GM18868 (cell line): ENCODE data around the gene SCML1.
"Not testable (repeated sequence)": the region's sequence is repeated elsewhere in the genome, so short reads cannot be mapped to it uniquely, and the experiment has no call there.

Experiments used
- ATAC-seq: cut with Tn5 transposase; IDR thresholded peaks from one replicate; pipeline ENCODE4 v1.9.1; 2021; ENCODE audit warnings: mild to moderate bottlenecking, moderate library complexity; ENCODE audit not compliant: unreplicated experiment

The SCML1 gene

DNA sequence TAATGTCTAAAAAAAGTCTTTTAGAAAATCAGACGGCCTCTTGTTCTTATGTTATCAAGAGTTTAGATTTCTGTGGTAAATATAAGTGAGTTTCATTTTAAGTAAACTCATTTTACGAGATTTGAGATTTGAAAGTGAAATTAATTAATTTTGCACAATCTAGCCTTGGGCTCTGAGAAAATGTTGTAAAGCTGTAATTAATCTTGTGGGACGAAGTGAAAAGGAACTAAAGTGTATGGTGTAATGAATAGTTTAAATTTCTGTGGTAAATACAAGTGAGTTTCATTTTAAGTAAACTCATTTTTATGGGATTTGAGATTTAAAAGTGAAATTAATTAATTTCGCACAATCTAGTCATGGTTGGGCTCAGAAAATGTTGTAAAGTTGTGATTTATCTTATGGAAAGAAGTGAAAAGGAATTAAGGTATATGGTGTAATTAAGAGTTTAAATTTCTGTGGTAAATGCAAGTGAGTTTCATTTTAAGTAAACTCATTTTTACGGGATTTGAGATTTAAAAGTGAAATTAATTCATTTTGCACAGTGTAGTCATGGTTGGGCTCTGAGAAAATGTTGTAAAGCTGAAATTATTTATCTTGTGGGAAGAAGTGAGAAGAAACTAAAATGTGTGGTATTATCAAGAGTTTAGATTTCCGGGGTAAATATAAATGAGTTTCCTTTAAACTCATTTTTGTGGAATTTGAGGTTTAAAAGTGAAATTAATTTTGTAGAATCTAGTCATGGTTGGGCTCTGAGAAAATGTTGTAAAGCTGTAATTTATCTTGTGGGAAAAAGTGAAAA is 1.6 kb downstream of the SCML1 start:
- ATAC-seq: no peak

DNA sequence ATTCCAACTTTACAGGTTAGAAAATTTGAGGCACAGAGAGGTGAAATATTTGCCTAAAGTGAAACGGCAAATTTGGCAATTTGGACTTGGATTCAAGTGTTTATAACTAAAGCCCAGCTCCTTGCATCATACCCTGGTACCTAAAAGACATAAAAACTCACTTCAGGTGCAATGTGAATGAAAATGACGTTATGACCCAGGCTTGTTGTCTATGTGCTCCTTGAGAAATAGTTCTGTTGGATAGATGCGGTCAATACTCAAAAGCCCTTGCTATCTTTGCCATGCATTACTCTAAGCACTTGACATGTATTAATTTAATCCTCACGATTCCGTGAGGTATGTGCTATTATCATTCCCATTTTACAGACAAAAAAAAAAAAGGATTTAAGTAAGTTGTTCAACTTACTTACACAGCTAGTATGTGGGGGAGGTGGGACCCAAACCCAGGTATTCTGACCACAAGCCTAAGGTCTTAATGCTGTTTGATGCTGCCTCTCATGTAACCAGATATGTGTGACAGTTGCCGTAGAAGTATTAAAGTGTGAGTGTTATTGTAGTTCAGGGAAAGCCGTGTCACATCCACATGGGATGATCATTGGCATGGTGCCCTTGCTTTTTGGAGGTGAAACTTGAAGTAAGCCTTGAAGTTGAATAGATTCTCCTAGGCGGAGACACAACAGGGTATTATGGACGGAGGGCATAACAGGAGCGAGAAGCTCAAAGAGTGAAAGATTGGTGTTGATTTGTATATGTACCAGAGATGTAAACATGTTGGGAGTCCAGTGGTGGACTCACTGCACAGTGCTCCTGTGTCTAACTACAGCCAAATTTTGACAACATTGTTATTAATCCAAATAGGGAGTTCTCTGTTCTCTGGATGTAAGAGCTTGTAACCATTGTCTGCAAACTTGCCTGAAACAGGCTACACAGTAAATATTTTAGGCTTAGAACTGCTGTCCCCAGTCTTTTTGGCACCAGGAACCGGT is 3.1 kb downstream of the SCML1 start:
- no peak for ATAC-seq

DNA sequence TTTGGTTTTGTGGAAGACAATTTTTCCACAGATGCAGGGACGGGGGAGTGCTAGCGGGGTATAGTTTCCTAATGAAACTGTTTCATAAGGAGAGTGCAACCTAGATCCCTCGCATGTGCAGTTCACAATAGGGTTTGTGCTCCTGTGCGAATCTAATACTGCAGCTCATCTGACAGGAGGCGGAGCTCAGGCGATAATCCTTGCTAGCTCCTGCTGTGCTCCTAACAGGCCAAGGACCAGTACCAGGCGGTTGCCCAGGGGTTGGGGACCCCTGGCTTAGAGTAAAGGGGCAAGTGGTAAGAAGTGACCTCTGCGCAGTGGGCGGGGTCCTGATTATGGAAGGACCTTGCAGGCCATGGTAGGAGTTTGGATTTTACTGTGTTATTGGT is 3.8 kb downstream of the SCML1 start:
- no peak for ATAC-seq

DNA sequence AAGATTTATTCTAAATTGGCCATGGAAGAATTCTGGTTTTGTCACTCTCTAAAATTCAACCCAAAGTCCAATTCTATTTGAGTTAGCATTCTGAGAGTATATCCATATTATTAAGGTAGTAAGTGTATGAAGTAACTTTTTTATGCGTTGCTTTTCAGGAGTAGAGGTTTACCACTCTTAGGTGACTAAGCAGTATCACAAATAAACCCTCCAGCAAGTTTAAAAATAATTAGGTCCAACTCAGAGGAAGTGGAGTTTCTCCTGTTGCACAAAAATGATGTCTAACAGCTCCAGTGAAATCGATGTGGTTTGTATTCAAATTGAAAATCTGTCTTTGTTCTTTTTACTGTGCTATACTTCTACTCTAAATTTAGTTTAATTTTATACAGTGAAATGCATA is 6.6 kb downstream of the SCML1 start:
- ATAC-seq: no peak

DNA sequence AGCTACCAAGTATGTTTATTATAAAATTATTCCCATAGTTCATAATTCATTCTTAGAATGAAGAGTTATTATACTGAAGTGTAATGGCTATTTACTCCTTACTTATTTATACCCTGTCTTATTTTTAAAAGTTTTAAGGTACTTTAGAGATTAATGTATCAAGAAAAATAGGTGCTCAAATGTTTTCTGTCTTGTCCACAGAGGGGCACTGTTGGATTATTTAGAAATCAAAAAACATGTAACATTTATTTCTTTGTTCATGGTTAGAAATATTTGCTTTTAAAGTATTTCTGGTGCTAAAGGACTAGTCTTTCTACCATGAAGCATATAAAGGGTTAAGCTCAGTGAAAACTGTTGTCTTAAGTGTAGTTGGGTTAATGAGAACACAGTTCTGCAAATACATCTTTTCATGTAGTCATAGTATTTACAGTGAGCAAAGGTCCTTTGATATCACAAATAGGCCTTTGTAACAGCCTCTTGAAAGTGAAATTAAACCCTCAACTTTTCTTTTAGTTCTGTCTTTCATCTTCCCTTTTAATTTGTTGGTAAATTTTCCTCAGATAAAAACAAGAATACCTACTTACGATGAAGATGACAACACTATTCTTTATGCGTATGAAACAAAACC is 7.7 kb downstream of the SCML1 start:
- ATAC-seq: no peak

DNA sequence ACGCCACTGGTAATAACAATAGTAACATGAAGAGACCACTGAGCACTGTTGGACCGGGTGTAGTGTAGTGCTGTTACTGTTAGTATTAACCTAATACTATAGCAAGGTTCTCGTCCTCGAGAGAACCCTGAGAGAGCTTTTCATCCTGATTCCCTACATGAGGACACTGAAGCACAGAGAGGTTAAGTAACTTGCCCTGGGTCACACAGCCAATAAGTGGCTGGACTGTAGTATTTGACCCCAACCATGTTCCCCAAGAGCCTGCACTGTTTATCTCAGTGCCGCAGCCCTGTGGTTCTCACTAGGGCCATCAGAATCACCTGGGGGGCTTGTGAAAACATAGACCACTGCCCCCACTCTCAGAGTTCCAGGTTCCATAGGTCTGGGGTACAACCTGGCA is 10.4 kb downstream of the SCML1 start:
- ATAC-seq: no peak

DNA sequence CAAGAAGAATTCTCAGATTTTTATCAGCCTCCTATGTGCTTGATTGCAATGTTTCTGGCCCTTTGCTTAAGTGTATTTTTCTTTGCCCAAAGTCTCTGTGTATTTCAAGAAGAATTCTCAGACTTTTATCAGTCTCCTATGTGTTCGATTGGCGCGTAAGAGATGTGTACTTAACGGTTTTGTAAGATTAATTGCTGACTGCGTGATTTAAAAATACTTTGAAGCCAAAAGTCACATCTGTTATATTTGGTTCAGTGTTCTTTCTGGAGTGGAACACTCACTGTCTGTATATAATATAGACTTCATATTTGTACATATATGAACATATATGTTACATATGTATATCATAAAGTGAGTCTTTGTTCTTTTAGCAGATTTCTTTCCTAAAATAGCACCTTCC is 11.4 kb downstream of the SCML1 start:
- ATAC-seq: no peak

DNA sequence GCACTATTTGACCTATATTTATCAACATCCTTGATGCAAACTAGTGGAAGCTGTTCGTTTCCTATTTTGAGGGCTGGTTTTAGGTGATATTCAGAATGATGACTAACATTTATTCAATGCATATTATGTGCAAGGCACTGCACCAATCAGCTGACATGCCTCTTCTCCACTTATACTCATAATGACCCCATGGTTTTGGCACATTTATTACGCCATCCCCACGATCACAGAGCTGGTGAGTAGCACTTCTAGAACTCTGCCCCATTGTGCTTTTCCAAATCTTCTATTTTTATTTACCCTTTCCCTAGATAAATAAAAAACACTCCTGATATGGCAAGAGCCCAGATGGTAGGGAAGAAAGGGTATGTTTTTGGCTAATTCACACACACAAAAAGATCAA is 13.1 kb downstream of the SCML1 start:
- ATAC-seq: no peak

DNA sequence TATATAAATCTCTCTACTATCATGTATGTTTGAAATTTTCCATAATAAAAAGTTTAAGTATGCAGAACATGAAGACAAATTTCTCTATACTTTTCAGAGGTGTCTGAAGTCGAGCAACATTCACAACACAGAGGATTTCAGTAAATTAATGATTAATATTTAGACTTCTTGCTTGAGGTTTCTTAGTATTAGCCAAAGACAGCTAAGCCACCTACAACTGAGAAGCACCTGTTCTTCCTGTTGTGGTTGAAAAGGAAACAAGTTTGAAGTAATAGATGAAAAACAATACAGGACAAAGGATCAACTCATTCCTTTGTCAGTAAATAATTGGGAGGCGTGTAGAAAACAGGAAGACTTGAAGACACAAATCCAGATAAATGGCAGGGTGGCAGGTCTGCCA is 21.1 kb downstream of the SCML1 start:
- no peak for ATAC-seq

DNA sequence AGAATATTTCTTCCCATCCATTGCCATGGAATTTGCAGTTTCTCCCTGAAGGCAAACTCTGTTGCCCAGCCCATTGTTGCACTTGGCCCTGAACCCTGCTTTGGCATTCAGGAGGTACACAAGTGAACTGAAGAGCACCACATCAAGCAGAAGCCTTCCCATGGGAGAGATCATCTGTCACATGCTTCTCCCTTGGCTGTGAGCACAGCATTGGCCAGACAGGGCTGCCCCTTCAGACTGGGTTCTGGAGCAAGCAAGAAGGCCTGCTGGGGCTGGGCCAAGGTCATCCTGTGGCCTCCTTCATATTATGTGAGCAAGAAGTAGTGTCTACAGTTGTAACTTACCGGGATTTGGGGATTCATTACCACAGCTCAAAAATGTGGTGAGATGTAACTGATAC is 22.7 kb downstream of the SCML1 start:
- ATAC-seq: no peak

DNA sequence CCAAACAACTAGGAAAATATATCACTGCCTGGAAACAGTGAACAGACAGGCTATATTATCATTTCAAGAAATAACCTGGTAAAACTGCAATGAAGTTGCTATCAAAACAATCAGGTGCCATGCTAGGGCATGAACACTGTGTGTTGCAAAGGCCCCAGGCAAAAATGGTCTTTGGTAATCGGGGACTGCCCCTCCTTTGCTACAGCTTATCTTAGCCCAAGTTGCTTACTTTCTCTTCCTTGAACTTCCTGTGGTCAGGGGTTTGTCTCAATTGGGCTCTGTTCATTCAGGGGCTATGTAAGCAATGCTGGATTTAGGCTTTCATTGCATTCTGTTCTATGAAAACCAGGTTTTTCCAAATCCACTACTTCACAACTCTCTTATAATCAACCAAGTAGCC is 30.4 kb downstream of the SCML1 start:
- no peak for ATAC-seq

DNA sequence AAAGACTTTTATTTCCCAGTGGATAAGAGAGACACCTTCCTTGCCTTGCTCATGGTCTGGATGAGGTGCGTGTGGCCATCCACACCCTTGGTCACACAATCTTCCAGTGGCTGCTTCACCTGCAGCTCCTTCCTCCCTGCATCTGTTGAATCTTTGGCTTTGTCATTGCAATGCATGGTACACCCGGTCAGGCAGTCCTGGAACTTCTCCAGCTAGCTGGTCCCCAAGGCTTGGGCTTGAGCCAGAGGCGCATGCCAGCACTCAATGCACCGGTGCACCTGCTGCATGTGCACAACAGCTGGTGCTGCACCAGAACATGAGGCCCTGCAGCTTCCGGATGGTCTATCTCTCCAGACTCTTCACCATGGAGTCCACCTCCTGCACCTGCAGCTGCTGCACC is 31.7 kb downstream of the SCML1 start:
- no peak for ATAC-seq

DNA sequence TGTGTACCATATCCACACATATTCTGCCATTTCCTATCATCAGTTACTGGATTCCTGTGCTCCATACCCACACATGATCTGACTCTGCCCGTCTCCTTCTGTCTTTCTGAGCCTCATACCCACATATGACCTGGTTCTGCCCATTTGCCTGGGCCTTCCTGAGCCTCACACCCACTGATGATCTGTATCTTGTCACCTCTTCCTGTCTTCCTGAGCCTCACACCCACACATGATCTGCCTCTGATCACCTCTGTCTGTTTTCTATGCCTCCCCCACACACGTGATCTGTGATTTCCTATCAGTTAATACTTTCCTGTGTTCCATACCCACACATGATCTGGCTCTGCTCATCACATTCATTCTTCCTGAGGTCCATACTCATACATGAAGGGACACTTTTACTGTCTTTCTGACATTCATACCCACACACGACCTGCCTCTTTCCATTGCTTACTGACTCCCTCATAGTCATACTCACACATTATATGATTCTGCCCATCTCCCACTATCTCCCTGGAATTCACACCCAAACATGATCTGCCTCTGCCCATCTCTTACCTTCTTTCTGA is 32.5 kb downstream of the SCML1 start:
- no peak for ATAC-seq

DNA sequence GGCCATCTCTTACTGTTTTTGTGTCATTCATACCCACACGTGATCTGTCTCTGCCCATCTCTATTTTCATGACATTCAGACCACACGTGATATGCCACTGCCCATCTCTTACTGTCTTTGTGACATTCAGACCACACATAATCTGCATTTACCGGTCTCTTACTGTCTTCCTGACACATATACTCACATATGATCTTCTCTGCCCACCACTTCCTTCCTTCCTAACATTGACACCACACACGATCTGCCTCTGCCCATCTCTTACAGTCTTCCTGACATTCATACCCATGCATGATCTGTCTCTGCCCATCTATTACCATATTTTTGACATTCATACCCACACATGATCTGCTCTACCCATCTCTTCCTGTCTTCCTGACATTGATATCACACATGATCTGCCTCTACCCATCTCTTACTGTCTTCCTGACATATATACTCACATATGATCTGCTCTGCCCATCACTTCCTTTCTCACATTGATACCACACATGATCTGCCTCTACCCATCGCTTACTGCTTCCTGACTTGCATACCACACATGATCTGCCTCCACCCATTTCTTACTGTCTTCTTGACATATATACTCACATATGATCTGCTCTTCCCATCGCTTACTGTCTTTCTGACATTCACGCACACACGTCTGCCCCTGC is 36.1 kb downstream of the SCML1 start:
- no peak for ATAC-seq

DNA sequence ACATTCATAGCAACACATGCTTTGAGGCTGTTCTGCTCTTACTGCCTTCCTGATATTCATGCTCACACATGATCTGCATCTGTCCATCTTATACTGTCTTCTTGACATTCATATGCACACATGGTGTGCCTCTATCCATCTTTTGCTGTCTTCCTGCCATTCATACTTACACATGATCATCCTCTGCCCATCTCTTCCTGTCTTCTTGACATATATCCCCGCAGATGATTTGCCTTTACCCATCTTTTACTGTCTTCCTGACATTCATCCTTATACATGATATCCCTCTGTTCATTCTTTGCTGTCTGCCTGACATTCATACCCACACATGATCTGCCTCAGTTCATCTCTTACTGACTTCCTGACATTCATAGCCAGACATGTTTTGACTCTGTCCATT is 36.8 kb downstream of the SCML1 start:
- no peak for ATAC-seq

DNA sequence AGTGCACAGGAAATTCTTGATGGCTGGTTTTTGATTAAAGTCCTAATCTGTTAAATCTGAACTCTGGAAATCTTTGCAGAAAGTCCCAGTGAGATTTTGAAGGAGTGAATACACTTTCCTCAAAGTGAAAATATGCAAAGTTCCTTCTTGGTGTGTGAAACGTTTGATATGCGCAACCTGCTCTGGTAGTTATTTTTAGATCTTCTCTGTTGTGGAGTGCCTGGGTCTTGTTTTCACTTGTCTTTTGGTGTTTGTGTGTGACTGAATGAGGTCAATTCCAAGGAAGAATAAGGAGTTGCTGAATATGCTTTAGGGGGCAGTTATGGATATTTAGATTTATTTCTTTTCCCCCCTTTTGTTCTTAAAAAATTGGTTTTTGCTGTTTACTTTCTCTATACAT is 41.7 kb downstream of the SCML1 start:
- ATAC-seq: no peak

DNA sequence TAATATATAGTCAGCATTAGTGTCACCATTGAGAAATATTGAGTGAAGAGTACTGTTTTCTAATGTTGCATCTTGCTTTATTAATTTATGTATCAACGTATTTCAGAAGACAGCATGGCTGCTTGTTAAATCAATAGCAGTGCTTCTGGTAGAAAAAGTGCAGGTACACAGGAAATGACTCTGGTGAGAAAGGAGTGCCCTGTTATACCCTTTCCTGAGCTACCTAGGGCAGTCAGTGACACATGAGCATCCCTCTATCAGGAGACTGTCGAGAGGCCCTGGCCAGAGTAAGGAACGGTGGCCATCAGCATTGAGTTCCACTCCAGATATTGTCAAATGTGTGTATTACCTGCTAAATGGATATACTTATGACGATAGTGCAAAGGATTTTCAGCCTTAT is 42.1 kb downstream of the SCML1 start:
- ATAC-seq: no peak

DNA sequence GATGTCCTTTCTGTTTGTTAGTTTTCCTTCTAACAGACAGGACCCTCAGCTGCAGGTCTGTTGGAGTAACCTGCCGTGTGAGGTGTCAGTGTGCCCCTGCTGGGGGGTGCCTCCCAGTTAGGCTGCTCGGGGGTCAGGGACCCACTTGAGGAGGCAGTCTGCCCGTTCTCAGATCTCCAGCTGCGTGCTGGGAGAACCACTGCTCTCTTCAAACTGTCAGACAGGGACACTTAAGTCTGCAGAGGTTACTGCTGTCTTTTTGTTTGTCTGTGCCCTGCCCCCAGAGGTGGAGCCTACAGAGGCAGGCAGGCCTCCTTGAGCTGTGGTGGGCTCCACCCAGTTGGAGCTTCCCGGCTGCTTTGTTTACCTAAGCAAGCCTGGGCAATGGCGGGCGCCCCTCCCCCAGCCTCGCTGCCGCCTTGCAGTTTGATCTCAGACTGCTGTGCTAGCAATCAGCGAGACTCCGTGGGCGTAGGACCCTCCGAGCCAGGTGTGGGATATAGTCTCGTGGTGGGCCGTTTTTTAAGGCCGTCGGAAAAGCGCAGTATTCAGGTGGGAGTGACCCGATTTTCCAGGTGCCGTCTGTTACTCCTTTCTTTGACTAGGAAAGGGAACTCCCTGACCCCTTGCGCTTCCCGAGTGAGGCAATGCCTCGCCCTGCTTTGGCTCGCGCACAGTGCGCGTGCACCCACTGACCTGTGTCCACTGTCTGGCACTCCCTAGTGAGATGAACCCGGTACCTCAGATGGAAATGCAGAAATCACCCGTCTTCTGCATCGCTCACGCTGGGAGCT is 49.5 kb downstream of the SCML1 start:
- not testable (repeated sequence) for ATAC-seq

DNA sequence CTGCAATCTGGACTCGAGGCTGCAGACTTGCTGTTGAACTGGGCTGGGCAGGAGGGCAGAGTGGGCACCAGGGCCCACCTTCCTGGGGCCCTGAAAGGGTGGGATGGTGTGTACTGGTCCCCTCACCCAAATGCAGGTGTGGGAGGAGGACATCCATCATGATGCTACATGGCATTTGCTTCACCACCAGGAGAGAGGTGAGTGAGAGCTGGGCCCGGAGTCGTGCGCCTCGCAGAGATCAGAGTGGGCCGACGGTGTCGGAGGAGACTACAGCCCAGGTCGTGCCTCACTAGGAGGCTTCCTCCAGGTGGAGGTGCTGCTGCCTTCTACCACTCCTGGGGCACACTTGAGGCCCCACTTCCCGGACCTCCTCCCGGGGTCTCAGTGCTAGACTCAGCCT is 50.3 kb downstream of the SCML1 start:
- no peak for ATAC-seq

DNA sequence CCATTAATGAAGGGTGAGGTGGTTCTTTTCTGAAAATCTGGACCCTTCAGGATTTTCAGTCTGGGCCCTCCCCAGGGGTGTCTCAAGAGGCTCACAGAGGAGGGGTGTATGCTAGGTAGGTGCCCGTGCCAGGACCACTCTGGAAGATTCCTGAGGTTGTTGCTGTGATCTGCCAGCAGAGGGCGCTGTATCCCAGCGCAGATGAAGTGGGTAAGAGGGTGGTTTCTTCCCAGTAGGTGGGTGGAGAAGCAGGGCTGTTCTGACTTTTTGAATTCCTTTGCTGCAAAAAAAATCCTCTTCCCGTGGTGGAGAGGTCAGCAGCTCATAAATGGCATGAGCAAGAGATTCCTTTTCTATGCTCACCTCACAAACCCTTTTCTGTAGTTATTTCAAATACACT is 51.1 kb downstream of the SCML1 start:
- ATAC-seq: no peak
